CD4-positive, alpha-beta T cell treated with Interleukin-17A for 4 hours (primary cell): ENCODE measurements around the gene WIPI1.
A peak's percentile ranks its signal among the peaks of the same experiment; 100 is the strongest.
"Not testable (repeated sequence)": the region's sequence is repeated elsewhere in the genome, so short reads cannot be mapped to it uniquely, and the experiment has no call there.

ENCODE experiments used
- DNase-seq: peaks from one replicate; pipeline ENCODE4 v3.0.0-alpha.2; 2020; ENCODE audit warnings: mixed read lengths

WIPI1 gene

DNA sequence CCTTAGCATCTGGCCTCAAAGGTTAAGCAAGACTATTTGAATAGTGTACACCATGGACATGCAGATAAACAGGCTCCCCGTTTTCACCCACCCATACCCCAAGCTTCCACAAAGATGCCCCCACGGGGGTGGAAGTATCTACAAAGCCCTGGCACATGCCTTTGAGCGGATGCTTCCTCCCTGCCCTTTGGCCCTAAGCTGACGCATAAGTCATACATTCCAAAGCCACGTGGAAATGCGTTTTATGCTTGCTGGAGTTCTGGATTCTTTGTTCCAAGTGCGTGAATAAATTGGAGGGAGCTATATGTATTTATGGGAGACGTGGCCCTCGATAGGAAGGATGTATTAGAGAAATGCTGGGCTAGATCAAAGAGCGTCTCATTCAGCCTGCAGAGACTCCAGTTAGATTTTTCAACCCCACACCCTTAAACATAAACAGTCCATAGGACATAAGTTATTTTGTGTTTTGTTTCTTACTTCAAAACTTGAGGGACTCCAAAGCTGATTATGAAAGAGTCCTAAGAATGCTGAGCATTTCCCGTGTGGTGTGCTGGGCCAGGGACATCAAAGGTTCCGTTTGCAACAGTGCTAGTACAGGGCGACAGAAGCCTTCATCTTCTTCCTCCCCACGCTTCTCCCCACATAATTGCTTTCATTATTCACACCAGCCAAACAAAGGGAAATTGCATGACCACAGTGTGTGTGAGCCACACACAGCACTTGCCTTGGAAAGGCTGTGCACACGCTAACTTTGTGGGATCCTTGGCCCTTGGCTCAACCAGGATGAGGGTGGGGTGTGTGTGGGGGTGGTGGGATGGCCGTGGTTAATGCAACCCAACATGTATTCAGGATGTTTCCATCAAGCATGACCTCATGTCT lies 73.6 kb downstream of the WIPI1 start:
- DNase-seq = peak; percentile 45

DNA sequence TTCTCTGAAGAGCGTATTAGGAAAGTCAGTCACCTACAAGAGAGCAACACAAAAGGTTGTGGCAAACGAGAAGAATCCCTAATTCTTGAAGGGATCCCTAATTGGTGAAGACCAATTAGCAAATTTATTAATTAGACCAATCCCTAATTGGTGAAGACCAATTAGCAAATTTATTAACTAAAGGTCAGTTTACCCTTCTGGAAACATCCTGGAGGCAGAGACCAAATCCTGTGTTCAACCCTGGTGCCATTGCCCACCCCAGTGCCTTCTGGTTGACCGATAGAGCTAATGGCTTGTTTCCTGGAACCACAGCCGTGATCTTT lies 74.2 kb downstream of the WIPI1 start:
- no peak for DNase-seq

DNA sequence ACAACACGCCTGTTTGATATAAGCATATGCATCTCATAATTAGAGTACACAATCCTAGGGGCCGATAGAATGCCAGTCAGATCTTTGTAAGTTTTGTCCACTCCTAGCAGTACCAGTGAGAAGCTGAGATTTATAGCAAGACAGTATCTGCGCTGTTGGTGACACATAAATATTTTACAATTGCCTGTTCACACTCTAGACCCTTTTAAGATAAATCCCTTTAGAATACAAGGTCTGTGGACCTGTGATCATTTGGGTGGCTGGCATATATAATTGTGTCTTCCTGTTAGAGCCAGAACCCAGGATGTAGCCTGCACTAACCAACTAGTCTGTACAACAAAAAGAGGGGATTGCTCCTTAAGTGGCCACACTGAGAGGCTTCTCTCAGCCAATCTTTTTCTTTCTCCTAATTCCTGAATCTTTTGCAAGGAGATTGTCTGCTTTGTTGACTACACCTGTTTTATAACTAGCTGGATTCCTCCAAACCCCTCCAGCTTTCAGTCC lies 74.7 kb downstream of the WIPI1 start:
- DNase-seq = no peak

DNA sequence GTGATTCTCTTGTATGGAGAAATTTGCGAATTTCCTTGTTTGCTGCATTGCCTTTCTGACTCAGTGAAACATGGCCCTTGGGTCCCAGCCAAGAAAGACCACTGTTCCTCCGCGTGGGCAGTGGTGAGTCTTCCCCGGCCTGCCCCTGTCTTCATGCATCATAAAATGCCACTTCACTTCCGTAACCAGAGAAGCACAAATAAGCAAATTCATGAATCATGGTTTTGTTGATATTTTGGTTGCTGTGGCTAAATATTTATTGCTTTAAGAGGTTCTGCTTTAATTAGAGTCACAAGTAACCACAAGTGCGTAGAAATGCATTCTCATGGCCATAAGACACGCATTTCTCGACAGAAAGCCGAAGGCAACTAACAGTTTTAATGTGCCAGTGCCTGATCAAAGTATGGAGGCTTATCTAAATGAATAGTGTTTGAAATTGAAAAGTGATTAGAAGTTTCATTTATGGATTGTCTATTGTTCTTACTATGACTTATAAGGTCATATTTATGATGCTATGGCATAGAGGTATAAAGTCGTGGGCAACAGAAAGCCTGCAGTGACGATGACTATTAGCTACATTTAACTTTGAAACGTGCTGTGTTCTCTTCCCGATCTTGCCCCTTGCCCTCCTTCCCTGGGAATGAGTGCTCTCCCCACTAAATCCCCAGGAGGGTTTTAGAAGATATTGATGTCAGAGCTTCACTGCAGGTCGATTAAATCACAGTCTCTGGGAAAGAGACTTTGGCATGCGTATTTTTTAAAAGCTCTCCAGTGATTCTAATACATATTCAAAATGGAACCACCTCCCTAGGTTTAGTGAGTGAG lies 76.0 kb downstream of the WIPI1 start:
- no peak for DNase-seq

DNA sequence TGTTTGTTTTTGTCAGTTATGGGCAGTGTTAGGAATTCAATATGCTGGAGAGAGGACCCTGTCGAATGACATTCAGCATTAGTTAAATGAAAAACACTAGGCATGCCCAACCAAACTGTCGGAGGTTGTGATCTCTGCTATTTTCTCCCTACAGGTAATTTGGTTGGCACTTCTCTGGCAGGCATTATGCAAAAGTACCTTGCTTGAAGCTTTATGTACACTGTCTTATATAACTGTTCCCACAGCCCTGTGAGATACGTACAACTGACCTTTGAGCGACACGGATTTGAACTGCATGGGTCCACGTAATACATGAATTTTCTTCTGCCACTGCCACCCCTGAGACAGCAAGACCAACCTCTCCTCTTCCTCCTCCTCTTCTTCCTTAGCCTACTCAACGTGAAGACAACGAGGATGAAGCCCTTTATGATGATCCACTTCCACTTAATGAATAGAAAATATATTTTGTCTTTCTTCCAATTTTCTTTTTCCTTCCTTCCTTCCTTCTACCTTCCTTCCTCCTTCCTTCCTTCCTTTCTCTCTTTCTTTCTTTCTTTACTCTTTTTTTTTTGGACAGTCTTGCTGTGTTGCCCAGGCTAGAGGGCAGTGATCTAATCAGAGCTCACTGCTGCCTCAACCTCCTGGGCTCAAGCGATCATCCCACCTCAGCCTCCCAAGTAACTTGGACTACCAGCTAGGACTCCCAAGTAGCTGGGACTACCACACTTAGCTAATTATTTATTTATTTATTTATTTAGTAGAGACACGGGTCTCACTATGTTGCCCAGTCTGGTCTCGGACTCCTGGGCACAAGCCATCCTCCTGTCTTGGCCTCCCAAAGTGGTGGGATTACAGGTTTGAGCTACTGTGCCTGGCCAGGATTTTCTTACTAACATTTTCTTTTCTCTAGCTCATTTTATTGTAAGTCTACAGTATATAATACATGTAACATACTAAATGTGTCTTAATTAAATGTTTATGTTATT lies 77.3 kb downstream of the WIPI1 start:
- DNase-seq = no peak

DNA sequence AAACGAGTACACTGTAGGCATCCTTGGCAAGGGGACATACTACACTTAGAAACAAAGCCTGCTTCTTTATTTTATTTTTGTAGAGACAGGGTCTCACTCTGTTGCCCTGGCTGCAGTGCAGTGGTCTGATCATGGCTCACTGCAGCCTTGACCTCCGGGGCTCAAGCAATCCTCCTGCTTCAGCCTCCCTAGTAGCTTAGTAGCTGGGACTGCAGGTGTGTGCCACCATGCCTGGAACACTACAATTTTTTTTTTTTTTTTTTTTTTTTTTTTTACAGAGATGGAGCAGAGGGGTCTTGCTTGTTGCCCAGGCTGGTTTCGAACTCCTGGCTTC lies 78.2 kb downstream of the WIPI1 start:
- DNase-seq = no peak

DNA sequence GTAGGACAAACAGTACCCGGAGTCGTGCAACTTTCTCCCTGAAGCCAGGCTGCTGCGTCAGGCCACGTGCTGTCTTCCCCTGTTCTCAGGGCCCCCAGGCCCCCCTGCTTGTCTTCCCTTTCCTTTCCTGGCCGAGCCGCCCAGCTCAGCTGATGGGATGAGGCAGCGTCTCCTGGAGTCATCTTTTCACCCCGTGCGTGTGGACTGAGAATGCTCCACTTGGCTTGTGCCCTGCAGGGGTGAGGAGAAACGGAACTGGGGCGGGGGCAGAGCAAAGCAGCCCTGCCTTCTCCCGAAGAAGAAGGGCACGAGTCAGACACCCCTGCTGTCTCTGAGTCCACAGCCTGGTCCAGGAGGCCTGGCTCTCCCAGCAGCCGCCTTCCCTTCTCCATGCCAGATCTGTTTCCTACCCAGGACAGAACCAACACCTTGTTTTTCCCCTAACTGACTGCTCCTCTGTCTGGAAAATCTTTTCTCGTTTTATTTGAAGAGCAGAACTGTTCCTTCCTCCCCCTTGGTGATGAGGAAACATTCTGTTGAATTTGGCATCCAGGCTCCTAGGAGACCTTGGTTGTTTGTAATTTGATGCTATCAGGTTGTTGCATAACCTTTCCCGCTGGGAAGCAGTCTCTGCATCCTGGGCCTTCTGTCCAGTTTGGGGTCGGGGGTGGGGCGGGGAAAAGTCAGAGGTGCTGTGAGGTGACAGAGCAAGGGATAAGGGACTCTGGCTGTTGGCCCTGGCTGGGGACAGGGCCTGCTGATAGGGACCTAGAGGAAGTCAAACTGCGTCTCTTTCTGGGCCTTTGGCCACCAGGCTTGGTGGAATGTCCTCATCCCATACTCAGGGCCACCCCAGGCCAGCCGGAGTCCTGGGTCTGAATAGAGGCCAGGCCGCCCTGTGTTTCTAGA lies 78.8 kb downstream of the WIPI1 start:
- DNase-seq = no peak

DNA sequence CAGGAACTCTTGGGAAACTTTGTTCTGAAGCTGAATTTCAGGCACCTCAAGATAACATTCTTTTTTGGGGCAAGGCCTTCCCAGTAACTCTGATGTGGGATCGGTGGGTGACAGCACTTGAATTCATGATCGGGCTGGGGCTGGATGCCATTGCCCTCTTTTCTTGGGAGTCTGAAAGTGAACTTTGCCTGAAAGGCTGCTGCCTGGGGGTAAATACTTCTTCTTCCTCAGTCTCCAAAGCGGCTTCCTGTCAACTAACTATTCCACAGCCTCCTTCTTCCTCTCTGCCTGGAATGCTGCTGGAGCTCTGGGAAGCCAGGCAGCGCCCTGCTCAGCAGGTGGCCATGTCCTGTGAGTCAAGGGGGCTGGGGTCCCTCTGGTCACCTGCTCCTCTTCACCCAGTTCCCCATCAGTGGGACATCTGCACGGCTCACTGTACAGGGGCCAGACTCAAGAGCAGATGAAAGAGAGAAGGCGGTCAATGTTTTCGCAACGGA lies 79.5 kb downstream of the WIPI1 start:
- DNase-seq = no peak

DNA sequence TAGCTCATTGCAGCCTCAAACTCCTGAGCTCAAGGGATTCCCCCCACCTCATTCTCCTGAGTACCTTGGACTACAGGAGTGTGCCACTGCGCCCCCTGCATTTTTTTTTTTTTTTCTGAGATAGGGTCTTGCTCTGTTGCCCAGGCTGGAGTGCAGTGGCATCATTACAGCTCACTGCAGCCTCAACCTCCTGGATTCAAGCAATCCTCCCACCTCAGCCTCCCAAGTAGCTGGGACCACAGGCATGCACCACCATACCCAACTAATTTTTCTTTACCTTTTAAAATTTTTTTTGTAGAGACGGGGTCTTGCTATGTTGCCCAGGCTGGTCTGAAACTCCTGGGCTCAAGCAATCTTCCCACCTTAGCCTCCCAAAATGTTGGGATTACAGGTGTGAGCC lies 81.1 kb downstream of the WIPI1 start:
- DNase-seq = not testable (repeated sequence)

DNA sequence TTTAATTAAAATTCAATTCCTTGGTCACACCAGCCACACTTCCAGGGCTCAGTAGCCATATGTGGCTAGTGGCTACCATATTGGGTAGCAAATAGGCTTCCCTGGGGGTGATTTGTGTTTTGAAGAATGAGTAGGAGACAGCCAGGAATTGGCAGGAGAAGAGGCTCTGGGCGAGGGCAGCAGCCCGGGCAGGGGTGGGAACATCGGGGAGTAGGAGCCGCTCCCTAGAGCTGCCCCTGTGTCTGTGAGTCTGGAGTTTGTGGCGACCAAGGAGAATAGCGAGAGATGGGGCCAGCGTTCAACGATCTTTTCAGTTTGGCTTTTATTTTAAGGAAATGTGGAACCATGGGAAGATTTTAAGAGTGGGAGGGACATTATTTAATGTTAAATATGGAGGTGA lies 81.7 kb downstream of the WIPI1 start:
- no peak for DNase-seq
